Activated CD4-positive, alpha-beta memory T cell treated with anti-CD3 and anti-CD28 coated beads for 36 hours (primary cell): ENCODE measurements around the gene TMEM106C. TPM values are rescaled to one million over a fixed set of nuclear protein-coding genes. Genes with fewer than 3 reads are reported as not detected.
"Not testable (repeated sequence)": the region's sequence is repeated elsewhere in the genome, so short reads cannot be mapped to it uniquely, and the experiment has no call there.

ENCODE experiments used
- CTCF ChIA-PET: fragments of 350-600 bp; sonication (Branson Sonifier 250); formaldehyde crosslinking; loops from one replicate; lab custom pipeline; 2021; ENCODE audit warnings: antibody characterized with exemption, inconsistent platforms; lab: Charles Lee
- POLR2A ChIA-PET: fragments of 350-600 bp; sonication (Branson Sonifier 250); formaldehyde crosslinking; loops from one replicate; lab custom pipeline; 2021; ENCODE audit warnings: antibody characterized with exemption; lab: Charles Lee
- DNase-seq: peaks from one replicate; pipeline ENCODE4 v3.0.0-alpha.2; 2020
- H3K27ac Mint-ChIP-seq: one replicate; pipeline ENCODE4 v1.8.0; 2021; ENCODE audit warnings: mixed read lengths
- H3K27me3 Mint-ChIP-seq: one replicate; pipeline ENCODE4 v1.8.0; 2021; ENCODE audit warnings: mixed read lengths
- H3K36me3 Mint-ChIP-seq: one replicate; pipeline ENCODE4 v1.8.0; 2021; ENCODE audit warnings: mixed read lengths
- H3K4me1 Mint-ChIP-seq: one replicate; pipeline ENCODE4 v1.8.0; 2021; ENCODE audit warnings: low read depth, mixed read lengths
- H3K4me3 Mint-ChIP-seq: one replicate; pipeline ENCODE4 v1.8.0; 2021; ENCODE audit warnings: mild to moderate bottlenecking, mixed read lengths
- H3K9me3 Mint-ChIP-seq: one replicate; pipeline ENCODE4 v1.8.0; 2021; ENCODE audit warnings: mixed read lengths
- intact Hi-C: fragments of 100-400 bp; cut with micrococcal nuclease; formaldehyde crosslinking; loops from one replicate; pipeline ENCODE4 v1.15.1; 2023
- total RNA-seq, 2 experiments: library from RNA; stranded (reverse); gene quantifications; one replicate each; pipeline ENCODE4 v1.2.3, GENCODE V29; 2021

TMEM106C gene
- total RNA-seq, 2 experiments from 2014 or later = 179 to 182 TPM

DNA sequence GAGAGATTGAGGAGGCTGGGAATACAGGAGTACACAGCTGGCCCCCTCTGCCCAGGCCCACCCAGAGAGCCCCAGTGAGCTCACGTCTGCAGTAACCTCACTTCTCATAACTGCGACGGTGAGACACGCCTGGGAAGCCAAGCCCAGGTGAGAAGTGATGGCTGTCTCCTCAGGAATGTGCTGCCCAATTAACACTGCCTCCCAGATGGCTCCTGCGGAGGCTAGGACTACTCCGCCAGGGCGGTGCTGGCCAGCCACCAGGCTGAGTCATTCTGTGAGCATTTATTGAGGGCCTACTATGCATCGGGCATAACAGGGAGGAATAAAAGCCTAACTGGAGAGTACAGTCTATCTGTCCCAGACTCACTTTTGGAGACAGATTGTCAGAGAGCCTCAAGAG, 9.3 kb upstream of the TMEM106C start:
- intact Hi-C loops = no loop called here
- POLR2A ChIA-PET = interaction anchor here (0.9 kb wide), 1 partner anchor 94 kb away, joined by 4 read pairs; no protein-coding TSS in a partner anchor
- H3K36me3 Mint-ChIP-seq = no peaks in the 10 kb centered on the region

DNA sequence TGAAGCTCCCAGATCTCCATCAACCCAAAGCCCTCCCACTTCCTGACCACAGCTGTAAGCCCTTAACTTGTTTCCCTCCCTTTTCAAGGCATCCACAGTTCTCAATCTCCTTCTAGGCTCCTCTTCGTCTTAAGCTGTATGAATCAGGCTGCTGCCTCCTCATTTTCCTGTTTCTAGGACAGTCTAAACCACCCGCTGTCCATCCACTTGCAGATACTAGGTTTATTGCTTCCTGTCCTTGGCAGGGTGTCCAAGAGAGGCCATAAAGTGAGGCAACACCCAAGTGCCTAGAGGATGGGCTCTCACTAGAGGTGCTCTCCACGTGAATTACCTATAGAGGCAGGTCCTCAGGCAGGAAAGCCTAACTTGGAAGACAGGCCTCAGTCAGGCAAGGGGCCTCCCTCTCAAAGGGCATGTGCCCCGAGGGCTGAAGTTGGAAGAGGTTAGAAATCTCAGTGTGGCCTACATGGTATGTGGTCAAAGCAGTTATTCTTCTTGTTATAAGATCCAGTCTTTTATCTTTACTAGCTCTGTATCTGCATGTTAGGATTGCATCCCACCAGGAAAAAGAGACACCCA, 8.8 kb upstream of the TMEM106C start:
- POLR2A ChIA-PET = no interaction called here
- H3K9me3 Mint-ChIP-seq = peaks cover 3% of the 10 kb centered on the region
- CTCF ChIA-PET = interaction anchor here (1.9 to 2.4 kb wide), 2 partner anchors 9 to 212 kb away, joined by 8 to 12 read pairs; partner anchors contain the start of gene TMEM106C
- no peak overlapping the region for H3K27ac Mint-ChIP-seq
- no peak overlapping the region for H3K4me3 Mint-ChIP-seq
- H3K36me3 Mint-ChIP-seq = no peaks in the 10 kb centered on the region
- no peak for DNase-seq
- H3K4me1 Mint-ChIP-seq = peaks cover 1% of the 10 kb centered on the region
- intact Hi-C loops = no loop called here
- no peaks in the 10 kb centered on the region for H3K27me3 Mint-ChIP-seq

More for the DNA sequence above, 9.3 kb upstream of the TMEM106C start:
- no peak overlapping the region for H3K4me3 Mint-ChIP-seq
- DNase-seq = no peak
- CTCF ChIA-PET = interaction anchor here (1.9 to 2.4 kb wide), 2 partner anchors 9 to 212 kb away, joined by 8 to 12 read pairs; partner anchors contain the start of gene TMEM106C
- no peaks in the 10 kb centered on the region for H3K27me3 Mint-ChIP-seq
- peaks cover 3% of the 10 kb centered on the region for H3K9me3 Mint-ChIP-seq
- no peak overlapping the region for H3K27ac Mint-ChIP-seq
- peaks cover 5% of the 10 kb centered on the region for H3K4me1 Mint-ChIP-seq

DNA sequence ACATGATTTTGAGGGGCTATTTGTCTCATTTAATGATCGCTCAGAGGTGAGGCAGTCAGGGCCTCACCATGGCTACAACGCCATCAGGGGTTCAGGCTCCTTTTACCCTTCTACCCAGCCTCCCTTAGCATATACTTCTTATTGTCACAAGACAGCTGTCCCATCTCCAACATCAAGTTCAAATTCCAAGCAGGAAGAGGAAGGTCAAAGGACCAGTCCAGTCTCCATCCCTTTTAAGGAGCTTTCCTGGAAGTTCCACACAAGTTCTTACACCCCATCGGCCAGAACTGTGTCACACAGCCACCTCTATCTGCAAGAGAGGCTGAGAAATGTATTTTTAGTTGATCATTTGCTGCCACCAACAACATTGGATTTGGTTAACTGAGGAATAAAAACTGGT, 8.3 kb upstream of the TMEM106C start:
- CTCF ChIA-PET = interaction anchor here (1.9 to 2.4 kb wide), 2 partner anchors 8 to 213 kb away, joined by 8 to 12 read pairs; partner anchors contain the start of gene TMEM106C
- Mint-ChIP-seq H3K4me3 (no peak overlapping the region), H3K36me3 (no peaks in the 10 kb centered on the region), H3K4me1 (no peaks in the 10 kb centered on the region), H3K9me3 (peaks cover 3% of the 10 kb centered on the region), H3K27me3 (peaks cover 3% of the 10 kb centered on the region), H3K27ac (no peak overlapping the region)
- no peak for DNase-seq
- intact Hi-C loops = no loop called here
- POLR2A ChIA-PET = no interaction called here

DNA sequence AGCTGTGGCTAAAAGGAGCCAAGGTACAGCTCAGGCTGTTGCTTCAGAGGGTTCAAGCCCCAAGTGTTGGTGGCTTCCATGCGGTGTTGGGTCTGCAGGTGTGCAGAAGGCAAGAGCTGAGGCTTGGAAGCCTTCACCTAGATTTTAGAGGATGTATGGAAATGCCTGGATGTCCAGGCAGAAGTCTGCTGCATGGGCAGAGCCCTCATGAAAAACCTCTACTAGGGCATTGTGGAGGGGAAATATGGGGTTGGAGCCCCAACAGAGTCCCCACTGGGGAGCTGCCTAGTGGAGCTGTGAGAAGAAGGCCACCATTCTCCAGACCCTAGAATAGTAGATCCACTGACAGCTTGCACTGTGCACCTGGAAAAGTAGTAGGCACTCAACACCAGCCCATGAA, 5.7 kb upstream of the TMEM106C start:
- H3K27ac Mint-ChIP-seq, H3K4me1 Mint-ChIP-seq, POLR2A ChIA-PET: not testable (repeated sequence)

DNA sequence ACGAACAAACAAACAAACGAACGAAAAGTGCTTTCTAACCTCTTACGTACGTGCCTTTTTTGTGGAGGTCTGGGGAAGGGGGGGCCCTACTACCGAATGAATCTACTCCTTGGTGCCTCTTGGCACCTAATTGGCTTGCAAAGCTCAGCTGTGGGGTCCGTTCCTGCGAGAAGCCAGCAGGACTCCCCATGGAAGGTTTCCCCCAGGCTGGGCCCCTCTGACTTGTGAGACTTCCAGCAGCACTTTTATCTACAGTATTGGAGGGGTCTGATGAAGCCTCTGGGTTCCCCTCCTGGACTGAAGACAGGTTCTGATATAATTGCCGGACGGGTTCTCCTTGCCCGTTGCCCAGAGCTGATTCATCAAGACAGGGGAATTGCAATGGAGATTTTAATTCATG, 1.2 kb upstream of the TMEM106C start:
- H3K9me3 Mint-ChIP-seq = peaks cover 3% of the 10 kb centered on the region
- H3K27me3 Mint-ChIP-seq = peaks cover 5% of the 10 kb centered on the region
- peaks cover 33% of the 10 kb centered on the region for H3K4me1 Mint-ChIP-seq
- CTCF ChIA-PET = interaction anchor here (1.6 to 2.0 kb wide), 7 partner anchors 13 to 220 kb away, joined by 6 to 11 read pairs (median 8); no protein-coding TSS in a partner anchor
- DNase-seq = no peak
- no peak overlapping the region for H3K4me3 Mint-ChIP-seq
- no peak overlapping the region for H3K27ac Mint-ChIP-seq
- intact Hi-C loops = loop anchor here (2.0 kb wide), 2 partner anchors 101 to 203 kb away; no protein-coding TSS in a partner anchor
- POLR2A ChIA-PET = no interaction called here
- H3K36me3 Mint-ChIP-seq = peaks cover 33% of the 10 kb centered on the region

More for the DNA sequence above, 5.7 kb upstream of the TMEM106C start:
- DNase-seq, intact Hi-C loops, H3K4me3 Mint-ChIP-seq, H3K36me3 Mint-ChIP-seq, H3K9me3 Mint-ChIP-seq, H3K27me3 Mint-ChIP-seq: not testable (repeated sequence)
- CTCF ChIA-PET = interaction anchor here (1.6 kb wide), 1 partner anchor 8 kb away, joined by 7 read pairs; no protein-coding TSS in a partner anchor

DNA sequence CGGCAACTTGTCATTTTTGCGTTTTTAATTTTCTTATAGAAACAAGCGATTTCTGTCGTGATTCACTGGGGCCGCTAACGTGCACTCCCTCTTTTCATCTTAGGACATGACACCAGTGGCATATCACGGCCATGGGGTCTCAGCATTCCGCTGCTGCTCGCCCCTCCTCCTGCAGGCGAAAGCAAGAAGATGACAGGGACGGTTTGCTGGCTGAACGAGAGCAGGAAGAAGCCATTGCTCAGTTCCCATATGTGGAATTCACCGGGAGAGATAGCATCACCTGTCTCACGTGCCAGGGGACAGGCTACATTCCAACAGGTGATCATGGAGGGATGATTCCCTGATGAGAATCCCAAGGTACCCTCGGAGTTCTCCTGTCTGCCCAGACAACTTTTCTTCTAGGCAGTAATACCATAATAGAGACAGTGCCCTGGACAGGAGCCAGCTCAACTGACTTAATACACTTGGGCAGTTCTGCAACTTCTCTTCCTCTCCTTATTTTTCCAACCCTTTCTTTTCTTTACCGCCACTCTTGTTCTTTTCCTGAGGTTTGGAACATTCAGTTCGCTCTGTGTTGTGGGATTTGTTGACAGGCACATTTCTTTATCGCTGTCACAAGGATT, 821 bp downstream of the TMEM106C start:
- Mint-ChIP-seq H3K4me3 (peak overlapping the region; percentile 98), H3K36me3 (peaks cover 47% of the 10 kb centered on the region), H3K4me1 (peaks cover 34% of the 10 kb centered on the region), H3K27me3 (peaks cover 5% of the 10 kb centered on the region), H3K27ac (no peak overlapping the region), H3K9me3 (no peaks in the 10 kb centered on the region)
- POLR2A ChIA-PET = interaction anchor here (1.3 to 1.6 kb wide), 2 partner anchors 60 to 79 kb away, joined by 3 to 5 read pairs; partner anchors contain the start of gene VDR
- DNase-seq = peak; percentile 29
- intact Hi-C loops = no loop called here
- CTCF ChIA-PET = interaction anchor here (0.6 to 2.5 kb wide), 36 partner anchors 8 to 248 kb away, joined by 3 to 26 read pairs (median 5); partner anchors contain the start of genes ASB8, SLC48A1 and VDR

DNA sequence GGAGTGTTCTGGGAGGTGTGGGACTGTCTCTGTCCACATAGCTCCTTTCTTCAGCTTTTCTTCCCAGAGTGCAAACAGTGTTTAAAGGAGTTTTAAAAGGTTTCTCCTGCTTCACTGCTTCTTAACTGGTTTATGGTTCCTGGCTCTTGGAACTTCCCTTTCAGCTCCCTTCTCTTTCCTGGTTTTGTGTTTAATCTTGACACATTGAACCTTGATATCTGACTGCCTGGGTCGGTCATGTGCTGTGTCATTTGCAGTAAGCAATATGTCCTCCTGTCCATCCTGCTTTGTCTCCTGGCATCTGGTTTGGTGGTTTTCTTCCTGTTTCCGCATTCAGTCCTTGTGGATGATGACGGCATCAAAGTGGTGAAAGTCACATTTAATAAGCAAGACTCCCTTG, 2.2 kb downstream of the TMEM106C start:
- peaks cover 38% of the 10 kb centered on the region for H3K4me1 Mint-ChIP-seq
- ChIA-PET CTCF (interaction anchor here (1.0 kb wide), 1 partner anchor 164 kb away, joined by 3 read pairs; no protein-coding TSS in a partner anchor), POLR2A (no interaction called here)
- no peak overlapping the region for H3K27ac Mint-ChIP-seq
- H3K4me3 Mint-ChIP-seq = no peak overlapping the region
- peaks cover 47% of the 10 kb centered on the region for H3K36me3 Mint-ChIP-seq
- no peaks in the 10 kb centered on the region for H3K9me3 Mint-ChIP-seq
- no peaks in the 10 kb centered on the region for H3K27me3 Mint-ChIP-seq
- no peak for DNase-seq
- intact Hi-C loops = no loop called here

DNA sequence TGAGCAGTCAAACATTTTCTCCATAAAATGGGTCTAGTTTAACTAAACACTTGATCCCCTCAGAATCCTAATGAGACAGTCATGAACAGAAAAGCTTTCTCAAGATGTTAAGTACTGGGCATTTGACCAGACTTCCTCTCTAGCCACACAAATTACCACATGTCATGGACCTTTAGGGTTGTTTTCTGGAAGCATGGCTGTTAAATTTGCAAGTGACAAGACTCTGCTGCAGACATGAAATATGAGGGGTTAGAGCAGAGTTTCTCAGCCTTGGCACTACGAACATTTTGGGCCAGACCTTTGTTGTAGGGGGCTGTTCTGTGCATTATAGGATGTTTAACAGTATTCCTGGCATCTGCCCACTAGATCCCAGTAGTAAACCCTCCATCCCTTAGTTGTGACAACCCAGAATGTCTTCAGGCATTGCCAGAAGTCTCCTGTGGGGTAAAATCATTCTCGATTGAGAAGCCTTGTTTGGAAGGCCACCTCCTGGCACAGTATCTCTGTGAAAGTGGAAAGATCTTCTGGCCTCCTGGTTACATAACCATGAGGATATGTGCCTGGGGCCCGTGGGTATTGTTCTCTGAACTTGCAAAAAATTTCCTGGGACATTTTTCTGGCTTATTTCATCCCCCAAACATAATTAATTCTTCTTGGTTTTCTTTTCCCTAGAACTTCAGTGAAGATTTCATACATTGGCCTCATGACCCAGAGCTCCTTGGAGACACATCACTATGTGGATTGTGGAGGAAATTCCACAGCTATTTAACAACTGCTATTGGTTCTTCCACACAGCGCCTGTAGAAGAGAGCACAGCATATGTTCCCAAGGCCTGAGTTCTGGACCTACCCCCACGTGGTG, 4.3 kb downstream of the TMEM106C start:
- ChIA-PET POLR2A (interaction anchor here (0.6 kb wide), 2 partner anchors 76 to 119 kb away, joined by 3 to 4 read pairs; no protein-coding TSS in a partner anchor), CTCF (no interaction called here)
- intact Hi-C loops = no loop called here
- DNase-seq = no peak
- Mint-ChIP-seq H3K27ac (no peak overlapping the region), H3K9me3 (no peaks in the 10 kb centered on the region), H3K27me3 (no peaks in the 10 kb centered on the region), H3K36me3 (peaks cover 47% of the 10 kb centered on the region), H3K4me1 (peaks cover 38% of the 10 kb centered on the region), H3K4me3 (no peak overlapping the region)

DNA sequence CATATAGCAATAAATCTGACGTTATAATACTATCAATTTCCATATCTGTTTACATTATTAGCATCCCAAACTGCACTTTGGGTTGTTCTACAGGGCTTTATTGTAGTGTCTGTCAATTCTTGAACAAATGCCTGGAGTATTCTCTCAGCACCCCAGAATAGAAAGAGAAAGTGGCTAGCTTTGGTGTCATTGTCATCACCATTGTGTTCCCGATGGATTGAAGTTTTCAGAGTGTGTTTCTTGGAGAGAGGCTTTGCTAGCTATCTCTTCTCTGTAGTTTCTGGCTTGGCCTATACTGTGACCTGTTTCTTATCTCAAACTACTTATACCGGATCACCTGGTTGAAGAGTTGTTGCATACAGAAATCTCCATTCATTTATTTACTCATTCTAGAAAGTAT, 6.4 kb downstream of the TMEM106C start:
- intact Hi-C loops = no loop called here

DNA sequence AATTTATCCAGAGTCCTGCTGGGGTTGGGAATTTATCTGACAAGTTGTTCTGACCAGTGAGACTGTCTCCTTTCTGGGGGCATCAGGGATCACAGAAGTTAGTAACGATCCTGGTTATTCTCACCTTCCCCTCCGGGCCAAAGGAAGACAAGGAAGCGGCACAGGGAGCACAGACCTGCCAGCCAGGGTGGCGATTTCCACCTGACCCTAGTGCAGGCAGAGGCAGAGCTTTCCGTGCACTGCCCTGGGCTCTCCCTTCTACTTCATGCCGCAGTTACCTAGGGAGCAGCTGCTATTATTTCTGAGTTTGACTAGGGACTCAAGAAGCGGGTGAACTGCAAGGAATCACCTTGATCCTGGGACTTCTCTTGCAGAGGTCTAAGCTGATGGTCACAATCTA, 7.4 kb downstream of the TMEM106C start:
- Mint-ChIP-seq H3K4me1 (peaks cover 15% of the 10 kb centered on the region), H3K27me3 (no peaks in the 10 kb centered on the region), H3K4me3 (no peak overlapping the region), H3K27ac (no peak overlapping the region), H3K36me3 (peaks cover 25% of the 10 kb centered on the region), H3K9me3 (no peaks in the 10 kb centered on the region)
- ChIA-PET CTCF (interaction anchor here (1.1 to 1.6 kb wide), 3 partner anchors 21 to 227 kb away, joined by 4 read pairs; partner anchors contain the start of gene VDR), POLR2A (no interaction called here)
- intact Hi-C loops = no loop called here
- DNase-seq = no peak

More for the DNA sequence above, 6.4 kb downstream of the TMEM106C start:
- CTCF ChIA-PET = interaction anchor here (1.6 kb wide), 1 partner anchor 65 kb away, joined by 4 read pairs; the partner anchor contains the start of gene VDR
- H3K4me3 Mint-ChIP-seq = no peak overlapping the region
- no peaks in the 10 kb centered on the region for H3K9me3 Mint-ChIP-seq
- H3K27me3 Mint-ChIP-seq = no peaks in the 10 kb centered on the region
- no peak overlapping the region for H3K27ac Mint-ChIP-seq
- H3K36me3 Mint-ChIP-seq = peaks cover 35% of the 10 kb centered on the region
- POLR2A ChIA-PET = no interaction called here
- peaks cover 25% of the 10 kb centered on the region for H3K4me1 Mint-ChIP-seq
- DNase-seq = no peak

DNA sequence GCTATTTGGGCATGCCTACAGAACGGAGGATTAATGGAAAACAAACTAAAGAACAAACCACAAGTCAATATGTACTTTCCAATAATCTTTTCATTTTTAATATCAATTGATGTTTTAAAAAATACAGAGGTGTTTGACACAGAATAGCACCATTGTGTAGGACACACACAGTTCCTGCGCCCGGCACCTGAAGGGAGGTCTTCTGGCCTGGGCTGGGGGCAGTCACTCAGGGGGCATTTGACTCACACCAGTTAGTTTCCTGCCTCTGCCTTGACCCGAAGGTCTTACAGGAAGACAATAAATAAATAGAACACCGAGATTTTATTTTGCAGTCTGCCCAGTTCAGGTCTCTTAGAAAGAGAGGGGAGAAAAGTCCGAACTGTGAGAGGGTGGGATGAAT, 9.5 kb downstream of the TMEM106C start:
- Mint-ChIP-seq H3K4me3 (no peak overlapping the region), H3K27me3 (no peaks in the 10 kb centered on the region), H3K9me3 (no peaks in the 10 kb centered on the region), H3K36me3 (peaks cover 10% of the 10 kb centered on the region), H3K27ac (no peak overlapping the region), H3K4me1 (peaks cover 4% of the 10 kb centered on the region)
- intact Hi-C loops = no loop called here
- POLR2A ChIA-PET = no interaction called here
- CTCF ChIA-PET = interaction anchor here (1.8 kb wide), 1 partner anchor 9 kb away, joined by 4 read pairs; the partner anchor contains the start of gene TMEM106C
- DNase-seq = no peak
